Stimulated activated CD8-positive, alpha-beta memory T cell treated with anti-CD3 and anti-CD28 coated beads, Interleukin-7, amount 100 ng/mL, for 4 hours (primary cell): Measurements from ENCODE around the gene VPS54.
"Not testable (repeated sequence)": the region's sequence is repeated elsewhere in the genome, so short reads cannot be mapped to it uniquely, and the experiment has no call there.

Source experiments
- DNase-seq, 2 donors: peaks; one replicate each; pipeline ENCODE4 v3.0.0-alpha.2; 2020; ENCODE audit warnings: low read depth in 2 of 2

Gene VPS54

DNA sequence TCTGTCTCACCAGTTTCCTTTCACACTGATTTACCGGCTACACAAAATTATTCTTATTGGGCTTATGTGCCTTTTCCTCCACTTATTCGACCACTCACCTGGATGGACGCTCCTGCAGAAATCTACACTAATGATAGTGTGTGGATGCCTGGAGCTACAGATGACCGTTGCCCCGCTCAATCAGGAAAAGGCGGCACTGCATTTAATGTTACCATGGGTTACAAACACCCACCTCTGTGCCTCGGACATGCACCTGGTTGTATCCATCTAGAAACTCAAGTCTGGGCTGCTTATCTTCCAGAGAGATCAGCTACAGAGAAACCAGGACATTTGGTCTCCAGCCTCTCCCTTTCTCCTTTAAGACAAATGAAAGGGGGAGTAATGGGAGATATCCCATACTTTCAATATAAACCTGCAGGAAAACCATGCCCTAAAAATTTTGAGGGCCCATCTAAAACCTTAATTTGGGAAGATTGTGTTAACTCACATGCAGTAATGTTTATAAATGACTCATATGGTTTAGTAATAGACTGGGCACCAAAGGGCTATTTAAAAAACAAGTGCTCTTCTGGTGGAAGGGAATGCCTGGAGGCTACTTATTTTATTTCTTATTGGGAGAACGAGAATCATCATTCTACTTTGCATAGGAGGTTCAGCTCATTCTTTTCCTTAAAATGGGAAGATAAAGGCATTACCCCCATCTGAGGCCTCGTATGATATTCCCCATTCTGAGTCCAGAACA, 24.7 kb downstream of the VPS54 start:
- DNase-seq = not testable (repeated sequence)

DNA sequence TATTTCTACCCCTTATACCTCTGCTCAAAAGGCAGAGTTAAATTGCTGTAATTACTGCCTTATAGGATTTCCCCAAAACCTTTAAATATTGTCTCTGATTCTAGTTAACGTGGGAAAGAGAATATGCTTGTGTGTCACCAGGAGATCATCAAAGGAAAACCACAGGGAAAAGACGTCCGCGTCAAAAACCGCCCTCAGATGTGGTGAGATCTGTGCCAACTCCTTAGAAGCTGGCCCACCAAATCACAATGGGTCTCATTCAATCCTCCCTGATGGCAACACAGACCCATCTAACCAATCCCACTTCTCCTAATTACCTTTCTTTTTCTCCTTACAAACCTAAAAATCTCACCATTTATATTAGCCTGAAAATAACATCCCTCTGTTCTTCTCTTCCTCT, 25.4 kb downstream of the VPS54 start:
- DNase-seq = no peak

DNA sequence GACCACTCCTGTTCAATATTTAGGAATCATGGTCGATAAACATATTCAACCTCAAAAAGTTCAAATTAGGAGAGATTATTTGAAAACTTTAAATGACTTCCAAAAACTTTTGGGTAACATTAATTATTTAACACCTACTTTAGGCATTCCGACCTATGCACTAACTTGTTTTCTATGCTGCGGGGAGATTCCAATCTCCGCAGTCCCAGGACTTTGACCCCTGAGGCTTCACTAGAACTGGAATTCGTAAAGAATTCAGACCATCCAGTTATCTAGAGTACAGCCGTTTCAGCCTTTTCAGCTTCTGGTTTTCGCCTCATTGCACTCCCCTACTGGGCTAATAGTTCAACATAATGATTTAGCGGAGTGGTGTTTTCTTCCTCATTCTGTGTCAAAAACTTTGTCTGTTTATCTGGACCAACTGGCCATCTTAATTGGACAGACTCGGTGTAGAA, 26.1 kb downstream of the VPS54 start:
- DNase-seq = not testable (repeated sequence)

DNA sequence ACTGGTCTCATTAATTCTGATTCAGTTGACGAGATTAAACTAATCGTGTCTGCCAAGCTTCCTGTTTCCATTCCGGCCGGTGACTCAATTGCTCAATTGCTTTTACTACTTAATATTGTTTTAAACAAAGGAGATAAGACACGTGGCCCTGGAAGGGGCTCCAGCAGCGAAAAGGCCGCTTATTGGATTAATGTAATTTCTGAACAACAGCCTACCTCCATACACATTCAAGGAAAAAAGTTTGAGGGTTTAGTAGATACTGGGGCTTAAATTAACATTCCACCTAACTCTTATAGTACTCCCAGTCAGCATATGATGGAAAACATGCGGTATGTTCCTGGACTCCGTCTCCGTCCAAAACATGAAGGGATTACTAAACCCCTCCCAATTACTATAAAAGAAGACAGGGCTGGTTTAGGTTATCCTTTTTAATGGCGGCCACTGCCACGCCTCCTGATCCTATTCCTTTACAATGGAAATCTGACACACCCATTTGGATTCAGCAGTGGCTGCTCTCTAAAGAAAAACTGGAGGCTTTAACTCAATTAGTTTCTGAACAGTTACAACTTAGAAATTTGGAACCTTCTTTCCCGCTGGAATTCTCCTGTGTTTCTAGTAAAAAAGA, 27.1 kb downstream of the VPS54 start:
- no peak for DNase-seq

DNA sequence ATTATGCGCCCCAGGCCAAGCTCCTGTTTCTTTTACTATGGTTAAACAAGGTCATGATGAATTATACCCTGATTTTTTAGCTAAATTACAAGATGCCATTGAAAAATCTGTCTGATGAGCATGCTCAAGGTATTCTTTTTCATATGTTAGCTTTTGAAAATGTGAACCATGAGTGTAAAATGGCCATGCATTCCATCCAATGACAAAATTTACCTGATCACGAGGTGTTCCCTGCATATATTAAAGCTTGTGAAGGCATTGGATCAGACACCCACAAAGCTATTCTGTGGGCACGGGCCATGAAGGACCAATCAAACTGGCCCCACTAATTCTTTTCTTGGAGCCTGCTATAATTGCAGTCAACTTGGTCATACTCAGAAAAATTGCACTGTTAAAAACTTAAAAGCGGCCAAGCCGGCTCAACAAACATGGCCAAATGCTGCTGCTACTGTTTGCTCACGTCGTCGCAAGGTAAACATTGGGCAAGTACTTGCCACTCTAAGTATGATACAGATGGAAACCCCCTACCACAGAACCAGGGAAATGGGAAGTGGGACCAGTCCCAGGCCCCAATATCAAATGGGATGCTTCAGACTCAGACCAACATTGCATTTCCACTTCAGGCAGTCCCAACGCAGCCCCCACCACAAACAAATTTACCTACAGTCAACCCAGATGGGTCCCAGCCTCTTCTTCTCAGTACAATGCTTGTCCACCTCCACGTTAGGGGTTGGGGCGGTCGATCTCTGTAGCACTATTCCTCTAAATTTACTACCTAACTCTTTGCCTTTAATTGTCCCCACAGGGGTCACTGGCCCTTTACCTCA, 27.8 kb downstream of the VPS54 start:
- not testable (repeated sequence) for DNase-seq

DNA sequence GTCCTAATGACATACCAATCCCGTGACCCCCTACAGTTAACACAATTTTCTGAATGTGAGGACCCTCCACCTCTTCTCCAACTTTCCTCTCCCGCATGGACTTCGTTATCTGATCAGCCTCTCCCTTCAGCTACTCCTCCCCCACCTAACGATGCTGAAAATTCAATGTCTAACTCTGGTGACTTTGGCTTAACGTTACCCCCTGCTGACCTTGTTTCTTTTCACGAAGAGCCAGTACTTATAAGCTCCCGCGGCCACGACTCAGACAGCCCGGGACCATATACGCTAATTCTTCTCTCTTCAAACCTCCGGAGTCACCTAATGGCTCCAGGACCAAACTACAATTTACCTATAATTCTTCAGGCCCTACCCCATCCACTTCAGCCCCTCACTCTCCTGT, 29.2 kb downstream of the VPS54 start:
- no peak for DNase-seq

DNA sequence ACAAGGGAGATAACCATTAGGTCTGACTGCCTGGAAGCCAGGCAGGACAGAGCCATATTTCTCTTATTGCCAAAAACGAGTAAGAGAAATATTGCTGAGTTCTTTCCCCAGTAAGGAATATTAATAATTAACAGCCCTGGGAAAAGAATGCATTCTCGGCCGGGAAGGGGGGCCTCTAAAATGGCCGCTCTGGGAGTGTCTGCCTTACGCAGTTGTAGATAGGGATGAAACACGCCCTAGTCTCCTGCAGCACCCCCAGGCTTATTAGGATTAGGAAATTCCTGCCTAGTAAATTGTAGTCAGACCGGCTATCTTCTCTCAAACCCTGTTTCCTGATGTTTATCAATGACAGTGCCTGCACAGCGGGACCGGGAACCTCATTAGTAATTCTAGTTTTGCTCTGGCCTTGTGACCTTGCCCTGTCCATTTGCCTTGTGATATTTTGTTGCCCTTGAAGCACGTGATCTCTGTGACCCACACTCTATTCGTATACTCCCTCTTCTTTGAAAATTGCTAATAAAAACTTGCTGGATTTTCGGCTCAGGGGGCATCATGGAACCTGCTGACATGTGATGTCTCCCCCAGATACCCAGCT, 30.3 kb downstream of the VPS54 start:
- DNase-seq = not testable (repeated sequence)

DNA sequence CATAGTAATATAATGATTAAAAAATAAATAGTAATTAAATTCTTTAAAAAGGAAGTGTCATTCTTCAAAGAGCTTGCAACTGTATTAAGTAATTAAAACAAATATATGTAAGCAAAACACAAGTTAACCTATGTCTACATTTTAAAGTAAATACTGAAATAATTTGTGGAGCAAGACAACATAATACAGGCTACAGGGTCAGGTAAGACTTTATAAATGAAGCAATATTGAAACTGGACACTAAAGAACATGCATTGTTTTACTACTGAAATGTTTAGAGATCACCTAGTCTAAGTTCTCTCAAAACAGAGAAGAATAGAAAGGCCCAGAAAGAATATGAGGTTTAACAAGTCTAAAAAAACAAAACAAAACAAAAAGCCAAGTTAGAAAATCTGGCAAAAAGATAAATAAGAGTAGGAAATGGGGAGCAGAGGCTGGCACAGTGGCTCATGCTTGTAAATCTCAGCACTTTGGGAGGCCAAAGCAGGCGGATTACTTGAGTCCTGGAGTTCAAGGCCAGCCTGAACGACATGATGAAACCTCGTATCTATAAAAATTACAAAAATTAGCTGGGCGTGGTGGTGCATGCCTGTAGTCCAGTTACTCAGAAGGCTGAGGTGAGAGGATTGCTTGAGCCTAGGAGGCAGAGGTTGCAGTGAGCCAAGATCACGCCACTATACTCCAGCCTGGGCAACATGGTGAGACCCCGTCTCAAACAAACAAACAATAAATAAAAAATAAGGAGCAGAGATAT, 34.4 kb downstream of the VPS54 start:
- DNase-seq = no peak

DNA sequence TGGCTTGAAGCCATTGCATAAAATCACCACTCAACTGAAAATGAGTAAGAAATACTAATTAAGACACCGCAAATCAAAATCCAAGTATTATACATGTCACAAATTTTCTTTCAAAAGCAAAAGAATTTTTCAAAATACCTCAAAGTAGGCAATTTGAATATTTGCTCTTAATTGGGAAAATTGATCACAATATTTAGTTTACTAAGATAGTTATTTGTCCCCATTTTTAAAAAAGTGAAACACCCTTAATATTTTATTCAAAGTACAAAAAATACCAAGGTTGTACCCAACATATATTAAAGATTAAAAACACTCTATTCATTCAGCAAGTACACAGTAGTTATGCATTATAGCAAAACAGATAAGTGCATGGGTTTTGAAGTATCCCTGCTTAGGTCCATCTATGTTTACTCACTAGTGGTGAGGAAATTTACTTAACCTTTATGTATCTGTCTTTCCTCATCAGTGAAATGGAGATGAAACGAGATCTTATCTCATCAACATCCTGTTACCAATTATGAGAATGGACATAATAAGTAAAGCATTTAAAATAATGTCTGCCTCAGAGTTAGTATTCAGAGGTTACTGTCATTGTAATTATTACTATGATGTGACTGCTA, 35.1 kb downstream of the VPS54 start:
- DNase-seq = no peak

DNA sequence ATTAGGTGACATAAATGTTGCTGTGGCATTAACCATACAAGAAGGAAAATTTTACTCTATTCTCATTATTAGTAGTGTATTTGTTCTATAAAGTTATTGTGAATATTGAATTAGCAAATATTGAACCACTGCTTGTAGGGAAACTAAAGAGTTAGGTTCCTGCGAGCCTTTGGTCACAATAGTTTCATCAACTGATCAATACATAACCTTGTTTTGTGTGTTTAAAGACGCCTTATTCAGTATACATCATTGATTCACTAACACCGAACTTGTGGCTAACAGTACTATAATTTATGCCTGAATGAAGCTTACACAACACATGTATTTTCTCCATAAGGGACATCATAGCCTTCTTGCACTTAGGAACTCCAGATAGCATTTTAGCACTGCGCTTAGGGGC, 36.9 kb downstream of the VPS54 start:
- no peak for DNase-seq

DNA sequence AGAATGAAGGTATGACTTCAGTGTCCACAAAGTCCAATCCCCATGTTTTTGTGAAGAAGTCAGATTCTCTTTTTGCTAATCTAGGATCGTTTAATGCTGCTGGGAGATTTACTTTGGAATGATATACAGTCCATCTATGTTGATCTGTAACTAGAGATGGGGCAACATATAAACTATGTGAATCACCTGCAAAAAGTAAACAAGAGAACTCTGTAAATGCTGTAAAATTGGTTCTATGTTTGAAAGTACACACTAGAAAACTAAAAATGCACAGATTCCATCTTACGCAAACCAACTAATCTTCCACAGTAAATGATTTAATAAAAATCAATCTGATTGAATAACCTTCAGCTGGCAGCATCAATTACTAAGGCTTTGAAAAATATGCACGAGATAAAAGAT, 37.5 kb downstream of the VPS54 start:
- DNase-seq = no peak

DNA sequence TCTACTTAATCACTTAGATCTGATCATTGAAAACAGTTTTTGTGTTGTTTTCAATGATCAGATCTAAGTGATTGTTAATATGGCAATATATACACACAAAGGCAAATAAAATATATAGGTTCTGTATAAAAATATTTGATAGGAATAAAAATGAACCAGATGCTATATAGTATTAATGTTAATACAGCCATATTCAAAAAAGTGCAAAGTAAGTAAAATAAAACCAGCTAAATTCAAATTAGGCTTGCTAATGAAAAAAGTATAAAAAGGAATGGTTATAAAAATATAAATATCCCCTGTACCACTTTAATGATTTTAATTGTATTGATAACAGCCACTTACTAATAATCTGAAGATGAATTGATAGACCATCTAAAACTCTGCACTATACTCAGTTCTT, 38.4 kb downstream of the VPS54 start:
- DNase-seq = no peak

DNA sequence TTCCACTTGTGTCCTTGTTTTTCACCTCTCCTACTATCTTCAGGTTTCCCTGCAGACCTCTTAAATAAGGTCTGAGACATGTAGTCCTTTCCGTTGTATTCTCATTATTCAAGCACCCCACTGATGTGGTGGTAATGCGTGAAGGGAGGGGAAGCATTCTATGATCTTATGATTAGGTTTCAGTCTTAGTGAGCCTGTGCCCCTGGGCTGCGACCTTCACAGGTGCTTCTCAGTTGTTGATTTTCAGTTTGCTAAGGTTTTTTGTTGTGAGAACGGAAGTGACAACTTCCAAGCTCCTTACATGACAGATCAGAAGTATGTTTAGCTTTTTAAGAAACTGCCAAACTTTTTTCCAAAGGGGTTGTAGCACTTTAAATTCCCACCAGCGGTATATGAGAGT, 41.3 kb downstream of the VPS54 start:
- DNase-seq = no peak

DNA sequence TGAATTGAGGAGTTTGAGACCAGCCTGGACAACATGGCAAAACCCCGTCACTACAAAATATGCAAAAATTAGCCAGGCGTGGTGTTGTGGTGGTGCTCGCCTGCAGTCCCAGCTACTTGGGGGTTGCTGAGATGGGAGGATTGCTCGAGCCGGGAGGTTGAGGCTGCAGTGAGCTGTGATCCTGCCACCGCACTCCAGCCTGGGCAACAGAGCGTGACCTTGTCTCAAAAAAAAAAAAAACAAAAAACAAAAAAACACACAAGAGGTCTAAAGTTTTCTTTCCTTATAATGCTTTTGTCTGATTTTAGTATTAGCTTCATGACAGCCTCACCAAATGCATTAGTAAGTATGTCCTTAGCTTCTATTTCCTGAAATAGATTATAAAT, 43.1 kb downstream of the VPS54 start:
- no peak for DNase-seq

DNA sequence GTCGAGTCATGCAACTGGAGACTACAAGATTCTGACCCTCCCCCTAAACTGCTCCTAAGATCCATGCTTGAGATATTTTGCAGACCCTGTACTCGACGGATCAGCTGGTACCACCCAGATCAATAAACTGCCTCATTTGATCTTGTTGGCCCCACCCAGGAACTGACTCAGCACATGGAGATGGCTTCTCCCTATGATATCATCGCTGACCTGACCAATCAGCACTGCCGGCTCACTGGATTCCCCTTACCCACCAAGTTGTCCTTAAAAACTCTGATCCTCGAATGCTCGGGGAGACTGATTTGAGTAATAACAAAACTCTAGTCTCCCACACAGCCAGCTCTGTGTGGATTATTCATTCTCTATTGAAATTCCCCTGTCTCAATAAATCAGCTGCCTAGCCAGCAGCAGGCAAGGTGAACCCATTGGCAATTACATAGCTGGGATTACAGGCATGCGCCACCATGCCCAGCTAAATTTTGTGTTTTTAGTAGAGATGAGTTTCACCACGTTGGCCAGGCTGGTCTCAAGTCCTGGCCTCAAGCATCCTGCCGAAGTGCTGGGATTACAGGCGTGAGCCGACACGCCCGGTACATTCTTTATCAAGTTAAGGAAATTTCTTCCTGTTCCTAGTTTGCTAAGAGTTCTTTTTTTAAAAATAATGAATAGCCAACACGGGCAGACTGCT, 43.6 kb downstream of the VPS54 start:
- DNase-seq = no peak

DNA sequence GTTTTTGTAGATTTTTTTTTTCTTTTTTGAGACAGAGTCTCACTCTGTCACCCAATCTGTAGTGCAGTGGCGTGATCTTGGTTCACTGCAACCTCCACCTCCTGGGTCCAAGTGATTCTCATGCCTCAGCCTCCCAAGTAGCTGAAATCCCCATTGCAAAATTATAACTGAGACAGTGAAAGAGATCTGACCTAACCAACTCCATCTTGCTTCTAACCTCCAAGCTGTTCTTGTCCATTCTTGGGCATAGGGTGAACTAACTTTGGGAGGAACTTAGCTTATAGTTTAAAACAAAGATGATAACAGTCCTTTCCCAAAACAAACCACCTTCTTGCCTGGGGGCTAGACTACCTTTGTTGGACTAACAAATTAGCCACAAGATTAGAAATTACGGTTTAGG, 44.2 kb downstream of the VPS54 start:
- DNase-seq = not testable (repeated sequence)

DNA sequence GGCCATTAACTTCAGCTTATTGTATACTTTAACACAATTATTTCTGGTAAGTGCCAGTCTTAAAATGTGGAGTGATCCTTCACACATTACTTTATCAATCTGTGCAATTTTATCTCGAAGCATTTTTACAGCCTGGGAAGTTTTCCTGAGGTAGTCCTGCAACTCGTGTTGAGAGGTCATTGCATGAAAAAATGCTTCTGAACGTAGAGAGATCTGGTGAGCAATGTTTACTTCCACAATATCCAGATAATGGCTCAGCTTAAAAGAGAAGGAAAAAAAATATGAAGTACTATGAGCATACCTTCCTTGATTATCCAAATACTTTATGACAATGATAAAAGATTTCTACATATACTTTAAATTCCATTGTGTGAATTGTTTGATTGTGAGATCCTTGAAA, 57.0 kb downstream of the VPS54 start:
- no peak for DNase-seq

DNA sequence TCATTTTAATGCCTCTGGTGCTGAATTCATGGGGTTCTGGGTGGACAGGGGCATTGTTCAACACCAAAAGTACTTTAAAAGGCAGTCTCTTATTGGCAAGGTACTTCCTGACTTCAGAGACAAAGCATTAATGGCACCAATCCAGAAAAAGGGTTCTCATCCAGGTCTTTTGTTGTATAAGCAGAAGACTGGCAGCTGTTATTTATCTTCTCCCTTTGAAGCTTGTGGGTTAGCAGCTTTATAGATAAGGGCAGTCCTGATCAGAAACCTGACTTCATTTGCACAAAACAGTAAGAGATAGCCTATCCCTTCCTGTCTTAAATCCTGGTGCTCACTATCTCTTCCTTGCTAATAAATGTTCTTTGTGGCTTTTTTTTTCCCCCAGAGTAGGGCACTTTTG, 68.8 kb downstream of the VPS54 start:
- no peak for DNase-seq

DNA sequence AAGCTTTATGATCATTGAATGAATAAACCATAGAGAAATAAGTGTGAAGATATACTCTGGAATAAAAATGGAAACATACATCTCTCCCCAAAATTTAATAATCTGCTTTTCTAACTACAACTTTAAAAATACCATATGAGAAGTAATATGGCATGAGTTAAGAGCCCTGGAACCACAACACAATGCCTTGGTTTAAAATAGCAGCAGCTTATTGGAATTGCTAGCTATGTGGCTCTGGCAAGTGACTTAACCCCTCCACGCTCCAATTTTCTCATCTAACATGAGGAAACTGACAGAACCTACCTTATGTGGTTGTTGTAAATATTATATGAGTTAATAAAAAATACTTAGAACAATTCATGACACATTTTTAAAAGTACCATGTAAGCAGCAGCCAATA, 76.4 kb downstream of the VPS54 start:
- no peak for DNase-seq

DNA sequence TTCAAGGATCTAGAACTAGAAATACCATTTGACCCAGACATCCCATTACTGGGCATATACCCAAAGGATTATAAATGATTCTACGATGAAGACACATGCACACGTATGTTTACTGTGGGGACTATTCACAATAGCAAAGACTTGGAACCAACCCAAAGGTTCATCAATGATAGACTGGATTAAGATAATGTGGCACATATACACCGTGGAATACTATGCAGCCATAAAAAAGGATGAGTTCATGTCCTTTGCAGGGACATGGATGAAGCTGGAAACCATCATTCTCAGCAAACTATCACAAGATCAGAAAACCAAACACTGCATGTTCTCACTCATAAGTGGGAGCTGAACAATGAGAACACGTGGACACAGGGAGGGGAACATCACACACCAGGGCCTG, 87.1 kb downstream of the VPS54 start:
- DNase-seq = not testable (repeated sequence)

DNA sequence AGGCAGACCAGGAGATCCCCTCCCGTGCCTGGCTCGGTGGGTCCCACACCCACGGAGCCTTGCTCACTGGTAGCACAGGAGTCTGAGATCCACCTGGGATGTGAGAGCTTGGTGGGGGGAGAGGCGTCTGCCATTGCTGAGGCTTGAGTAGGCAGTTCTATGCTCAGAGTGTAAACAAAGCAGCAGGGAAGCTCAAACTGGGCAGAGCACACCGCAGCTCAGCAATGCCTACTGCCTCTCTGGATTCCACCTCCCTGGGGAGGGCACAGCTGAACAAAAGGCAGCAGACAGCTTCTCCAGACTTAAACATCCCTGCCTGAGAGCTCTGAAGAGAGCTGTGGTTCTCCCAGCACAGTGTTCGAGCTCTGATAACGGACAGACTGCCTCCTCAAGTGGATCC, 92.4 kb downstream of the VPS54 start:
- no peak for DNase-seq
